T1000 (cell line): Measurements from ENCODE around the gene ZSCAN29.
"Not testable (repeated sequence)": the region's sequence is repeated elsewhere in the genome, so short reads cannot be mapped to it uniquely, and the experiment has no call there.

Source experiments
- DNase-seq: peaks from one replicate; lab custom pipeline; 2025; ENCODE audit warnings: mixed read lengths; lab: John Stamatoyannopoulos, UW

Gene ZSCAN29

DNA sequence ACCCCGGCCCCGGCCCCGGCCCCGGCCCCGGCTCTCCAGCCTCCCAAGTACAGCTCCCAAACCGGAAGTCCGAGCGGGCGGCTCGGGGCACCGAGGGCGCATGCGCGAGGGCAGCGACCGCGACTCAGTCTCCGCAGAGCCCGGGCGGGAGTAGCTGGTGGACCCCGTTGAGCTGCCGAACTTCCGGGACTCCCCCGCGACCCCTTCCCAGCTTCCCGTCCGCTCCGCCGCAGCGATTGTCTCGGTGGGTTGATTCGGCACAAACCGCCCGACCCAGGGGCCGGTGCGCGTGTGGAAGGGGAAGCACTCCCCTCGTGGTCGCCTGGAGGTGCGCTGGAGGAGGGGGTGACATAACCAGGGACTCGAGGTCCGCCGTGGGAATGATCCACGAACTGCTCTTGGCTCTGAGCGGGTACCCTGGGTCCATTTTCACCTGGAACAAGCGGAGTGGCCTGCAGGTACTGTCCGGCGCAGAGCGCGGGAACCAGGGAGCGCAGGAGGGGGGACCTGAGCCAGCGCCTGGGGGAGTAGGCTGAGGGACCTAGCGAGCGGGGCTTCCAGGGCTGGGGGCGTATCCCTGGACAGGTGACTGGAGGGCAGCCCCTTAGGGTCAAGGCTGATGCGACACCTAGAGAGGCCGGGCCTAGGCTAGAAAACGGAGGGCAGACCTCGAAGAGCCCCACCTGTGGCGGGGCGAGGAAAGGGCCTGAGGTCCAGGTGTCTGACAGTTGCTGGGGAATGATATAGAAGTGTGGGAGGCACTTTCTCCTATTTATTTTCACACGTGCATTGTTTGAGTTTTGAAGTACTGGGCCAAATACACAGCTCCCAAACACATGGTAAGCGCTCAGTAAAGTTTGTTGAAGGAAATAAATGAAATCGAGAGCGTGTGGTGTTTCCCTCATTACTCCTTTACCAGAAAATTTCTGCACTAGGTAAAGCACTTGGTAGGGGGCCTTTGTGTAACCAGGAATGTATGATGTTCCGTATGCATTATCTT, at the start of gene ZSCAN29, which contains the start of gene TUBGCP4:
ZSCAN29 (minus strand) TSS at position 69 of the 1,000 bp plus-strand sequence. CDS start 1,130 bp downstream, outside the sequence.
TUBGCP4 (plus strand) TSS at position 127 of the 1,000 bp plus-strand sequence; CDS start at position 381, 254 bp downstream.
- peak; percentile 56 for DNase-seq

DNA sequence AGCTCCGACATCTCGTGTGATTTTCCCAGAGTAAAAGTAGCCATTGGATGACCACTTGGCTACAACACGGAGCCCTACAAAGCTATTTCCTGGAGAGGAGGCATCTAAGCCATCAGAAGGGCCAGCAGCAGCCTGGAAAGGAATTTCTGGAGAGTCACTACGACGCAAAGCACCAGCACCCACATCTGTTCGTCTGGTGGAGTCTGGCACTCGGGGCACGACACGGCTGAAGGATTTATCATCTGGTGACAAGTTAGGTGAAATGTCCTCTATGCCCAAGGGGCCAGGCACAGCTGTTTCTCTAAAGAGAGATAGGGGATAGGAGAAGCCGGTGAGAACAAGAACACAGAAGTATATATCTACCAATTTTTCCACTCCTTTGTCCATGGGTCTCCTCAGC, 49.6 kb upstream of the ZSCAN29 start:
- no peak for DNase-seq

DNA sequence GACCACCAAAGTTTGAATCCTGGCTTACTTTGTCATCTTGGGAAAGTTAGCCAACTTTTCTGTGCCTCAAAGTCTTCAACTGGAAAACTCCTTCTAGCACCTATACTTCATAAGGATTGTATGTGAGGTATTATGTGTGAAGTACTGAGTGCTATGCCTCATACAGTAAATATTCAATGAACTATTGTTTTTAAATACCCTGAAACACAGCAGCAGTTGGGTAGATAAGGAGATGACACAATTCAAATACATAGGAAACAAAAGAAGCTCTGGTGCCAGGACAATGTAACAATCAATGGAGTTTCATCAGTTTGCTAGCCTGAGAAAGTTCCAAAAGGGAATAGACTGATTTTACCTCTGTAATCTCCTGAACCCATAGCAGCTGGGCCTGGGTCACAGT, 43.4 kb upstream of the ZSCAN29 start:
- no peak for DNase-seq

DNA sequence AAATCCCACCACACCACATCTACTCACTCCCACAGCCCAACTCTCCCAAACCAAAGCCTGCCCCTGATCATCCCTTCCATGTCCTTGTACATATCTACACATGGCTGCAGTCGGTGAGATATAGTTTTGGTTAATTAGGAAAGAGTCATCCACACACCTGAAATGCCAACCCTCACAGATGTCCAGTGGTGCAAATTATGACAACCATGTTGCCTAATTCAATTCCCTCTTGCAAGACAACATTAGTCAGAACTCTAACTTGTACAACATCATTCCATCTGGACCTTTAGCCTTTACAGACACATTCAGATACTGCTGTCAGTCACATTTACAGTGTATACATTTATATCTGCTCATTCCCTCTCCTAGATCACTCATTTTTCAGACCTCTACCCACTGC, 41.3 kb upstream of the ZSCAN29 start:
- DNase-seq: no peak

DNA sequence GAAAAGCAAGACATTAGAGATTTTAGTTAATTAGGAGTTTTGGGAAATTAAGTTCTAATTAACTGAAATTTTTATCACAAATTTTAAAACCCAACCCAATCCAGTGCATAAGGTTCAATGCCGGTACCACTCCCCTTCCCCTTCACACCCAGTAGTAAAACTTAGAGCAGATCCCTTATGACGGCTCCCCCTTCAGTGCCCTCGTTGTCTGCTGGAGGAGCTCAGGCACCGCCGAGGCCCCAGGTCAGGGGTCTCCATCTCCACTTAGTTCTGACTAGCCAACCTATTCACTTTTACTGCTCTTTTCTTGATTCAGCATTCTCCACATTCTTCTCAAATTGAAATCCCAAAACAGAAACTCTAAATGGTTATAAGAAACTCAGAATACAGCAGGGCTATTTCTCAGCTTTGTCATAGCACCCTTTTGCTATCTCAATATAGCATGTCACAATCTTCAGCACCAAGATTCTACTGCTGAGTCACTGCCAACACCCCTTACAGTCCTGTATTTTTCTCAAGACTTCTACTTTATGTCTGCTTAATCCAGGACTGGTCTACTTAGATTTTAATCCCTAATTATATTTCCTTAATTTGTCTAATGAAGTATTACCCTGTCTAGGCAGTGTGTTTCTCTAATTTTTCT, 39.9 kb upstream of the ZSCAN29 start:
- DNase-seq: no peak

DNA sequence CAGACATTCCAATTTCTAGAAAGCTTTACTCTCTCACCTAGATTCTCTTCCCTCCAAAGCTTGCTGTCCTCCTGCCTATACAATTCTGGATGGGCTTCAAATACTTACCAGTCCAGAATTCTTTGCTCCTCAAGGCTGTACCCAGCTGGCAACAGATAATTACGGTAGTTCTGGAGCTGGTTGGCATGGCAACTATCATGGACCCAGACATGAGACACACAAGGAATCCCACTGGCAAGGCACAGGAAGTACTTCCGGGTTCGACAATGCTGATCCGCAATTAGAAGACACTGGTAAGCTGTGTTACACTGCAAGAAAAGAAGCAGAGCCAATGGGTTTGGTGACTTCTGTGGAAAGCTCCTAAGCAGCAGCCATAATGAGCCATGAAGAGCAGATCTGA, 37.9 kb upstream of the ZSCAN29 start:
- no peak for DNase-seq

DNA sequence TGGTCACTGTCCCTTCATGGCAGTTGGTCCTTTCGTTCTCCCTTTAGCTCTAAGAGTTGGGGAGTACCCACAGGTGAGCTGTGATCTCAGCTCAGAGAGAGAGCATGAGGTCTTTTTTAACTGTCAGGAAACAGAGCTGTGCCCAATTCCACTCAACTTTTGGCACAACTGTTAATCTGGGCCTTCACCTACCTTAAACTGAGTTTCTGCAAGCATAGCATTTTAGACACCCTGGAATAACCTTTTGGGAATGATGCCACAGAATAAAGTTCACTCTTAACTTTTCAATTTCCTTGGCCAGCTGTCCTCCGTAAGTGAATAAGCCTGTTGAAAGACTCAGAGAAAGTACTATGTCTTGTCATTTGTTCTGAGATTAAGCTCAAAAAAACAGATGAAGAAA, 36.0 kb upstream of the ZSCAN29 start:
- no peak for DNase-seq

DNA sequence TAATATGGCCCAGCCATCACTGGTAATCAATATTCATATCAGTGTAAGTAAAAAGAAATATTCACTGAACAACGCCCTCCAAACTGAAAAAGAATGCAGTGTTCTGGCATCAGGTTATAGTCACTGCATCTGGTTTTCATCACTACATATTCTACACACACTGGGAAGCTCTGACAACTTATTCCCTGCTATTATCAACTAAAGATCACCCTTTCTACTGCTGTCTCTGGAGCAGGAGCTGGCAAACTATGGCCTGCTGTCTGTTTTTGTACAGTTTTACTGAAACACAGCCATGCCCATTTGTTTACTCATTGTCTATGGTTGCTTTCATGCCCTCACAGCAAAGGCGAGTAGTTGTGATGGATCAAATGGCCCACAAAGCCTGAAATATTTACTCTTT, 35.3 kb upstream of the ZSCAN29 start:
- no peak for DNase-seq

DNA sequence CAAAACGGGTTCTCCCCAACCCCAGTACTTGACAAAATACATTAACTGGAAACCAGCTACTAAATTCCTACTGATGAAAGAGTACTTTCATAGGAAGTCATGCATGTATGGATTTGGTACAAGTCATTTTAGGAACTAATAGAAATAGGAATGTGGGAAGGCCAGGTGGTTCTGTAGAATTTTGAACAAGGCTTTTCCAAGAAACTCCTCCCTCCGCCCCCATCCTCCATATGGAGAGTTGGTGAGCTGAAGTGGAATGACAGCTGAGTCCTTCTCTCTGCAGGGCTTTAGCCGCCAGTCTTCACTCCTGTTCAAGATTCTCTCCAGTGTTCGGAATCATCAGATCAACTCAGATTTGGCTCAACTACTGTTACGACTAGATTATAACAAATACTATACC, 33.3 kb upstream of the ZSCAN29 start:
- DNase-seq: no peak

DNA sequence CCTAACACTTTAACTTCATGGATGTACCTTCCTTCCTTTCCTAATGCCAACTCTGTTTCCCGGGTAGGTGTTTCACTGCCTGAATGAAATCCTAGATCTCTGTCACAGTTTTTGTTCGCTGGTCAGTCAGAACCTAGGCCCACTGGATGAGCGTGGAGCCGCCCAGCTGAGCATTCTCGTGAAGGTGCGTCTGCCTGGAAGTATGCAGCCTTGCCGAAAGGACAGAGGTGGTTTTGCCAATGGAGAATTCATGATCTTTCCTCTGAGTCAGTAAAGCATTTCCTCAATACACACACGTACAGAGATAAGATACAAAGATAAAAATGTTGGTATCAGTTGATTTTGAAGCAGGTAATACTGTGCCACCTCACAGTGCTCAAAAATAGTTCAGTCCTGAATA, 32.8 kb upstream of the ZSCAN29 start:
- DNase-seq: no peak

DNA sequence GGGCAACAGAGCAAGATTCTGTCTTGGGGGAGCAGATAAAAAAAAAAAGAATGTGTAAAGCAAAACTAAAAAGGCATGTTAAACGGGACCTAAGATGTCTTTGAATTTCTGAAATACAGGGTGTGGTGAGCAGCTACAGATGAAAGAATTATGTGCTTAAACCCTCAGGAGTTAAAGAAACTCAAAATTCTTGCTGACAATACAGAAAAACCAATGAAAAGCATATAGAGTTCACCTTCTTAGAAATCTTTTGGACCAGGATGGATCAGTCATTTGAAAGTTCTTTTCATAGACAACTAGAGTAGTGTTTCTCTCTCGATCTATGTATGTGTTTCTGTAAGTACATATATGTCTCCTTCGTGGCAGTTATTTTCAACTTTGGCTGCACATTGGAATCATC, 31.4 kb upstream of the ZSCAN29 start:
- no peak for DNase-seq

DNA sequence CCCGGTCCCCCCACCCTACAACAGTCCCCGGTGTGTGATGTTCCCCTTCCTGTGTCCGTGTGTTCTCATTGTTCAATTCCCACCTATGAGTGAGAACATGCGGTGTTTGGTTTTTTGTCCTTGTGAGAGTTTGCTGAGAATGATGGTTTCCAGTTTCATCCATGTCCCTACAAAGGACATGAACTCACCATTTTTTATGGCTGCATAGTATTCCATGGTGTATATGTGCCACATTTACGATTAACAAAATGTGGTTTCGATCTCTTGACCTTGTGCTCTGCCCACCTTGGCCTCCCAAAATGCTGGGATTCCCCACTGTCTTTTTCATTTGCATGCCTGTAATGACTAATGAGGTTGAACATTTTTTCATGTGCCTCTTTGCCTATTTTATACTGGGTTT, 22.7 kb upstream of the ZSCAN29 start:
- not testable (repeated sequence) for DNase-seq

DNA sequence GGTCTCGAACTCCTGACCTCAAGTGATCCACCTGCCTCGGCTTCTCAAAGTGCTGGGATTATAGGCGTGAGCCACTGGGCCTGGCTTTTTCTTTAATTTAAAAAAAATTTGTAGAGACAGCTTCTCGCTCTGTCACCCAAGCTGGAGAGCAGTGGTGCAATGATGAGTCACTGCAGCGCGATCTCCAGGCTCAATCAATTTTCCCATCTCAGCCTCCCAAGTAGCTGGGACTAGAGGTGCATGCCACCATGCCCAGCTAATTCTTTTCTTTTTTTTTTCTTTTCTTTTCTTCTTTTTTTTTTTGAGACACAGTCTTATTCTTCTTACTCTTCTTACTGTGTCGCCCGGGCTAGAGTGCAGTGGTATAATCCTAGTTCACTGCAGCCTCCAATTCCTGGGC, 19.9 kb upstream of the ZSCAN29 start:
- no peak for DNase-seq

DNA sequence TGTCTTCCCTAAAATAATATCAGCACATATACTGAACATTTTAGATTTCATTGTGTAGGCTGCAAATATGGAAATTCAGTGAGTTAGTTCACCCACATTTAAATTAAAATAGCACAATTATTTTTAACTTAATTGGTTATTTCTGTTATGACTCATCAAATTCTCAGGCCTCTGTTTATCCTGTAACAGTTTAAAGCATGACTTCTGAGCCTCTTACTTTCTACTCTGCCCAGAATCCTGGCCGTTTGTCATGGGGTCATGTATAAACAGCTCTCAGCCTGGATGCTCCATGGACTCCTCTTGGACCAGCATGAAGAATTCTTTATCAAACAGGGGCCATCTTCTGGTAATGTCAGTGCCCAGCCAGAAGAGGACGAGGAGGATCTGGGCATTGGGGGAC, 12.2 kb upstream of the ZSCAN29 start:
- DNase-seq: no peak

DNA sequence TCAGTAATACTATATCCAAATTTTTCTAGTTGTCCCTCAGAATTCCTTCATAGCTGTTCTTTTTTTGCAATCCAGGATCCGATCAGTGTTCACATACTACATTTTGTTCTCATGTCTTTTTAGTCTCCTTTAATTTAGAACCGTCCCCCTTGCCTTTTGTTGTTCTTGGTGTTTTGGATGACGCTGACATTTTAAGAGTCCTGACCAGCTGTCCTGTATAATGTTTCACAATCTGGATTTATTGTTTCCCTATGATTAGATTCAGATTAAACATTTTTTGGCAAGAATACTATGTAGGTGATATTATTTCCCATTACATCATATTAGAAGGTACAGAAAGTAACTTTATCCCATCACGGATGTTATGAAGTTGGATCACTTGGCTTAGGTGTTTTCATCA, 11.5 kb upstream of the ZSCAN29 start:
- no peak for DNase-seq

DNA sequence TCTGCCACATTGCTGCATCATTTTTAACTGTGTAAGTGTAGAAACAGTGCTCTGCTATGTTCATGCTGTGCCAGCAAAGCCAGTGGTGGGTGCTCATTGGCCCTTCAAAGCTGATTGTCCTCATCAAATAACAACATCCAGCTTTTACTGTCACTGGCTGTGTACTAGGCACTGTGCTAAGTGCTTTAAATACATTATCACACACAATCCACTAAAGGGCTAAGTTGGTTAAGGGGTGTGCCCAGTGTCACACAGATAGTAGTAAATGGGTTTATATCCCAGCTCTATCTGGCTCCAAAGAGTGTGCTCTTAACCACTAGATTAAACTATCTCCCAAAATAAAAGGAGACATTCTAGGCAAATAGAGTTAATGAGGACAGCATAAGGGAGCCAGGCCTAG, 7.8 kb upstream of the ZSCAN29 start:
- DNase-seq: no peak

DNA sequence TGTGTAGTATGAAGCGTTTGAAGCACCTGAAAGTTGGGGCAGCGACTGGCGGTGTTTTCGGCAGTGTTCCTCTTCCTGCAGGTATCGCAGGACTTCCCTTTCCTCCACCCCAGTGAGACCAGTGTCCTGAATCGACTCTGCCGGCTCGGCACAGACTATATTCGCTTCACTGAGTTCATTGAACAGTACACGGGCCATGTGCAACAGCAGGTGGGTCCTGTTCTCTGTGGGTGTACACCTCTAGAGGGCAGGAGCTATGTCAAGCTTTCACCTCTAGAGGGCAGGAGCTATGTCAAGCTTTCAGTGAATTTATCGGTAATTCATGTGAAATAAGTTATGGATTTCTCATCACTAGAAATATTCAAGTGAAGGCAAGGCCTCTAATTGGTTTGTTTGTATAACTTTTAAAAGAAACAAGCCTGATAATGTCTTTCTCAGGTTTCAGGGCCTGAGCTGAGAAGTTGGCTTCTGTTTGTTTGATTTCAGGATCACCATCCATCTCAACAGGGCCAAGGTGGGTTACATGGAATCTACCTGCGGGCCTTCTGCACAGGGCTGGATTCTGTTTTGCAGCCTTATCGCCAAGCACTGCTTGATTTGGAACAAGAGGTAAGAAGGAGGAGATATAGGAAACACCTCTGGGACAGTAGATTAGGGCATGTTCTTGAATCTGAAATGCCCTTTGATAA, 5.3 kb upstream of the ZSCAN29 start:
- DNase-seq: no peak

DNA sequence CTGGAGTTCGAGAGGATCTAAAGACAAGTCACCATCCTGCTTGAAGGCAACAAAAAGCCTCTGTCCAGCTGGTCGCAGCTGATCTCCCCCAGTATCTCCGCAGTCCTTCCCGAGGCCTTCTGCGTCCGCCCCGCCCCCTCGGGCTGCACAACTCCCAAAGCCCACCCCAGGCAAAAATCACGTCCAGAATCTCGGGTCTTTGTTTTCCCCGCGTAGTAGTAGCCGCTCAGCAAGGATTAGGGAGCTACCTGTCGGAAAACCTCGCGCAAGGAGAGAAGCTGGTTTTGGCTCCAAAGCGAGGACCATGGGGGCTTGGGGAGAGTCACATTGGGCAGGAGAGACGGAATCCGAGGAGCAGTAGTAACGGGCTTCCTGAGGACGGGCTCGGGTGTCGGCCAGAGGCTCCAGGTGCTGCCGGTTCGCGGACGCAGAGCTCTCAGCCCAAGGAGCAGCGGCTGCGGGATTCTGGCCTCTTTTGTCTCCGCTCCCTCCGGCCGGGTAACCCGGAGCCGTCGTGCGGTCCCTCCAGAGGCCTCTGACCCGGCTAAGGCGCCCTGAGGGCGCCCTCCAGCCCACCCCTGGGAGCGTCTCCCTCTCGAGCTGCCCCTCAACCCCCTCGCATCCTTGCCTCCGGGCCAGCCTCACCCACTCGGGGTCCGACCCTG, 401 bp downstream of the ZSCAN29 start:
- no peak for DNase-seq

DNA sequence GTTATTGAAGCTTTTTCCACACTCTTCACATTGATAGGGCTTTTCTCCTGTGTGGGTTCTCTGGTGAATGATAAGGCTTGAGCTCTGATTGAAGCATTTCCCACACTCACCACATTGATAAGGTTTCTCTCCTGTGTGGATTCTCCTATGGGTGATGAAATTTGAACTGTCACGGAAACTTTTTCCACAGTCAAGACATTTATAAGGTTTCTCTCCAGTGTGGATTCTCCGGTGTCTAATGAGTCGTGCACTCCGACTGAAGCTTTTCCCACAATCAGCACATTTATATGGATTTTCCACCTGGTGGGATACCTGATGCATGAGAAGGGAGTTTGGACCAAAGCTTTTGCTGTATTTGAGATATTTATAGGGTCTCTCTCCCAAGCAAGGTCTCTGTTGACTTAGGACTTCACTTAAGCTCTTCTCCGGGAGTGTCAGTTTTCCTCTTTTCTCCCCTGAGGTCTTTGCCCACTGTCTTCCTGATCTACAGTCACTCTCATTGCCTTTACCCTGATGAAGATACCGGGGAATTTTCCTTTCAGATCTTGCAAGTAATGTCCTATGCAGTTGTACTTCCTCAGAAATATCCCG, 9.4 kb downstream of the ZSCAN29 start:
- no peak for DNase-seq

DNA sequence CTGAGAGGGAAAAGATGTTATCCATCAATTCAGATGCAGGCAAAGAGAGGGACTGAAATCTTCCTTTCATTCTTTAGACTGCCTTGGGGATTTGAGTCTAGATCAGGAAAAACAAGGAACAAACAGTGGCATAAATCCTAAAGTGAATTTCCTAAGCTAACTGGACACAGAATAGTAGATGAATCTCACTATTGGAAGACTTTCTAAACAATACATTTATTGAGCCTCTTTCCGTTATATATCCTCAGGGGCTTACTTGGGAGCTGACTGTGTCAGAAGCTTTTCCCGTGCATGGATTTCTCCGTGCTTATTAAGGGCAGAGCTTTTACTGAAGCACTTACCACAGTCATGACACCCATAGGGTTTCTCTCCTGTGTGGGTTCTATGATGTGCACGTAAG, 10.0 kb downstream of the ZSCAN29 start:
- no peak for DNase-seq

DNA sequence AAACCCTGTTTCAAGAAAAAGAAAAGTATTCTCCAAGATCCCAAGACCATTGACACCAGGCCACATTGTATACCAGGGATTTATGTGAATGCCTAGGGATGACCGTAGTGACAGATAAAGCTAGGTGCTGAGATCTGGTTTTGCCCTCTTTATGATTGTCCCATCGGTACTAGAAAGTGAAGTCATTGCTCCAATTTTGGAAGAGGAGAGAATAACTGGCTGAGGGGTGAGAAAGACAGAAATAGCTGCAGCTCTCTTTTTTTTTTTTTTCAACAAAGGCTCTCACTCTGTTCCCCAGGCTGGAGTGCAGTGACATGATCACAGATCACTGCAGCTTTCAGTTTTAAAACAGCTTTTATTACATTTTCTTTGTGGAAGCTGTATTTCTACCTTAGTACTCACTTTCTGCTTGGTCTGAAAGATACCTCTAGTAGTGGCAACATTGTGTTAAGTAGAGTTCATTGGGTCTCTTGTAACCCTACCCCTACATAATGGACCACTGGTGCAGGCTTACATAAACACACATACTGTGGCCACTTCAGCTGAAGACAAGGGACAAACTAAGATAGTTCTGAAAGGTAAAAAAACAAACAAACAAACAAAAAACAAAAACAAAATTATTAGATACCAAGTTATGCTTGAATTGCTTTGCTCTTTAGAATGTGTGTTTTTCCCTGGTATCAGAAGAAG, 18.0 kb downstream of the ZSCAN29 start:
- DNase-seq: no peak
